Subcutaneous abdominal adipose tissue (tissue), 5 donors: ENCODE results near the gene REM2.

Experiments
- H3K27ac ChIP-seq: one replicate; pipeline ENCODE4 v1.7.0; 2013; ENCODE audit warnings: low read depth, mild to moderate bottlenecking, inconsistent platforms, low read length, moderate library complexity
- H3K27me3 ChIP-seq, 5 donors: one replicate each; pipeline ENCODE4 v1.7.0; 2013; ENCODE audit warnings: low read length in 5 of 5, inconsistent platforms in 1 of 5; ENCODE audit not compliant: control insufficient read depth in 5 of 5, insufficient read depth in 4 of 5
- H3K36me3 ChIP-seq, 5 donors: one replicate each; pipeline ENCODE4 v1.7.0; 2013; ENCODE audit warnings: low read length in 5 of 5; ENCODE audit not compliant: control insufficient read depth in 5 of 5, insufficient read depth in 5 of 5
- H3K4me1 ChIP-seq, 5 donors: one replicate each; pipeline ENCODE4 v1.7.0; 2013; ENCODE audit warnings: low read length in 5 of 5, mild to moderate bottlenecking in 3 of 5, moderate library complexity in 1 of 5; ENCODE audit not compliant: control insufficient read depth in 5 of 5, insufficient read depth in 5 of 5
- H3K4me3 ChIP-seq, 5 donors: one replicate each; pipeline ENCODE4 v1.7.0; 2013; ENCODE audit warnings: low read length in 5 of 5, low read depth in 1 of 5
- H3K9ac ChIP-seq, 5 donors: one replicate each; pipeline ENCODE4 v1.7.0; 2013; ENCODE audit warnings: low read length in 5 of 5, mild to moderate bottlenecking in 4 of 5, moderate library complexity in 3 of 5
- H3K9me3 ChIP-seq, 5 donors: one replicate each; pipeline ENCODE4 v1.7.0; 2013; ENCODE audit warnings: low read length in 5 of 5; ENCODE audit not compliant: control insufficient read depth in 5 of 5
- donor health status: healthy.
- donor health status: healthy.
- donor health status: healthy.
- donor health status: healthy.
- donor health status: healthy.

The REM2 gene

DNA sequence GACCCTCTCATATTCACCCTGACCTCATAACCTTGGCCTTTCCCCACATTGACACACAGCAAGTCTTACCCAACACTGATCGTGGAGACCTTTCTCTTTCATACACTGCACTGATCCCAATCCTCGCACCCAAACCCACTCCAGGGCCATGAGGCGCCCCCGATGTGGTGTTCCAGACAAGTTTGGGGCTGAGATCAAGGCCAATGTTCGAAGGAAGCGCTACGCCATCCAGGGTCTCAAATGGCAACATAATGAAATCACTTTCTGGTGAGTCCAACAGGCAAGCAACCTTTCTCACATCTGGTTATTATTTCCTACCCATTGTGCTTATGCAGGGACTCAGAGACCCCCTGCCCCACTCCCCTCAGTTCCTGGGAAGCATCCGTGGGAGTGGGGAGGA lies 41.3 kb upstream of the REM2 start:
- Histone ChIP-seq H3K9me3 (no peaks in the 10 kb centered on the region), H3K4me1 (peaks cover 4 to 58% (median 57%) of the 10 kb centered on the region in 5 donors), H3K4me3 (no peak overlapping the region), H3K9ac (no peak overlapping the region), H3K36me3 (peaks cover 0 to 67% (median 57%) of the 10 kb centered on the region in 5 donors), H3K27ac (no peak overlapping the region), H3K27me3 (no peaks in the 10 kb centered on the region)

DNA sequence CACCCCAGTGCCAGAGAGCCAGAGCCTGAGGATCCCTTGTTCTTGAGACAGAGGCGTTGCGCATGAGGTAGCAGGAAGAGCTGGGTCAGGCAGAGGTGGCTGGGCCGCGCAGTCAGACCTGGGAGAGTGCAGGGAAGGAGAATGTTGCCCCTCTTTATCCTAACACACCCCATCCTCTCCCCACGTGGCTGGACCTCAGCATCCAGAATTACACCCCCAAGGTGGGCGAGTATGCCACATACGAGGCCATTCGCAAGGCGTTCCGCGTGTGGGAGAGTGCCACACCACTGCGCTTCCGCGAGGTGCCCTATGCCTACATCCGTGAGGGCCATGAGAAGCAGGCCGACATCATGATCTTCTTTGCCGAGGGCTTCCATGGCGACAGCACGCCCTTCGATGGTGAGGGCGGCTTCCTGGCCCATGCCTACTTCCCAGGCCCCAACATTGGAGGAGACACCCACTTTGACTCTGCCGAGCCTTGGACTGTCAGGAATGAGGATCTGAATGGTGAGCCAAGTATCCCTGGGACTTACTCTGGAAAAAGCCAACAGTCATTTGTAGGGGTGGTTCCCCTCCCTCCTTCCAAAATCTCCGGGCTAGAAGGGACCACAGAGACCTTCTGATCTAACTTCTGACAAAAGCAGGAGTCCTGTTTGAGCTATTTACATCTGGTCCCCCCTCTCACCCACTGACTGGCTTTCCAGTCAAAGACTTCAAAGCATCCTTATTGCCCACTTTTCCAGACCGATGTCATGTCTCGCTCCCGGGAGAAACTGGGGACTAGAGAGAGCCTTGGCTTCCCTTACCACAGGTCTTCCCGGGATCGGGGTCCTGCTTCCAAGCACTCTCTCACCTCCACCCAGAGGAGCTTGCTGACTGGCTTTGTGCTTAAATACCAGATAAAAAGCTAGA lies 40.6 kb upstream of the REM2 start:
- peaks cover 0 to 71% (median 60%) of the 10 kb centered on the region in 5 donors for H3K36me3 ChIP-seq
- peaks cover 4 to 61% (median 56%) of the 10 kb centered on the region in 5 donors for H3K4me1 ChIP-seq
- H3K9ac ChIP-seq: no peak overlapping the region
- no peak overlapping the region for H3K4me3 ChIP-seq
- H3K27me3 ChIP-seq: no peaks in the 10 kb centered on the region
- H3K9me3 ChIP-seq: no peaks in the 10 kb centered on the region
- H3K27ac ChIP-seq: no peak overlapping the region

DNA sequence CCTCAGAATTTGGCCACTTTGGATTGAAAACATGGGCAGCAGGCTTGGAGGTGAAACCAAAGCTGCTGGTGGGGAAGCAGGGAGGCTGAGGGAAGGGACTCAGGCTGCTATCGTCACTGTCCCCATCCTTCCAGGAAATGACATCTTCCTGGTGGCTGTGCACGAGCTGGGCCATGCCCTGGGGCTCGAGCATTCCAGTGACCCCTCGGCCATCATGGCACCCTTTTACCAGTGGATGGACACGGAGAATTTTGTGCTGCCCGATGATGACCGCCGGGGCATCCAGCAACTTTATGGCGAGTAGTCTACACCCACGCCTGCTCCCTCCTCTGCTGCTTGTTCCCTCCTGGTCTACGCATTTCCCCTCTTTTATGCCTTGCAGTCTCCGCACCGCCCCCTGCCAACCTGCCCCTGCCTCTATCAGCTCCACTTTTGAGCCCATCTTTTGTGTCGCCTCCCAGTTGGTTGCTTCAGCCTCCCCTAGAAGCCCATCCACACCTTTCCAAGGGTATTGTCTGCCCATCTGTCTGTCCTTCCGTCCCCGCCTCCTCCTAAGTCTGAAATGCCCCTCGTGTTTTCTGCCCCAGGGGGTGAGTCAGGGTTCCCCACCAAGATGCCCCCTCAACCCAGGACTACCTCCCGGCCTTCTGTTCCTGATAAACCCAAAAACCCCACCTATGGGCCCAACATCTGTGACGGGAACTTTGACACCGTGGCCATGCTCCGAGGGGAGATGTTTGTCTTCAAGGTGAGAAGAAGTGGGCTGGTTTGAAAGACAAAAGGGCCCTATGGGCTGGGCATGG lies 39.7 kb upstream of the REM2 start:
- H3K36me3 ChIP-seq: peaks cover 0 to 71% (median 60%) of the 10 kb centered on the region in 5 donors
- H3K4me1 ChIP-seq: peaks cover 9 to 62% (median 56%) of the 10 kb centered on the region in 5 donors
- no peak overlapping the region for H3K9ac ChIP-seq
- no peak overlapping the region for H3K4me3 ChIP-seq
- H3K27me3 ChIP-seq: no peaks in the 10 kb centered on the region
- H3K27ac ChIP-seq: no peak overlapping the region
- no peaks in the 10 kb centered on the region for H3K9me3 ChIP-seq

DNA sequence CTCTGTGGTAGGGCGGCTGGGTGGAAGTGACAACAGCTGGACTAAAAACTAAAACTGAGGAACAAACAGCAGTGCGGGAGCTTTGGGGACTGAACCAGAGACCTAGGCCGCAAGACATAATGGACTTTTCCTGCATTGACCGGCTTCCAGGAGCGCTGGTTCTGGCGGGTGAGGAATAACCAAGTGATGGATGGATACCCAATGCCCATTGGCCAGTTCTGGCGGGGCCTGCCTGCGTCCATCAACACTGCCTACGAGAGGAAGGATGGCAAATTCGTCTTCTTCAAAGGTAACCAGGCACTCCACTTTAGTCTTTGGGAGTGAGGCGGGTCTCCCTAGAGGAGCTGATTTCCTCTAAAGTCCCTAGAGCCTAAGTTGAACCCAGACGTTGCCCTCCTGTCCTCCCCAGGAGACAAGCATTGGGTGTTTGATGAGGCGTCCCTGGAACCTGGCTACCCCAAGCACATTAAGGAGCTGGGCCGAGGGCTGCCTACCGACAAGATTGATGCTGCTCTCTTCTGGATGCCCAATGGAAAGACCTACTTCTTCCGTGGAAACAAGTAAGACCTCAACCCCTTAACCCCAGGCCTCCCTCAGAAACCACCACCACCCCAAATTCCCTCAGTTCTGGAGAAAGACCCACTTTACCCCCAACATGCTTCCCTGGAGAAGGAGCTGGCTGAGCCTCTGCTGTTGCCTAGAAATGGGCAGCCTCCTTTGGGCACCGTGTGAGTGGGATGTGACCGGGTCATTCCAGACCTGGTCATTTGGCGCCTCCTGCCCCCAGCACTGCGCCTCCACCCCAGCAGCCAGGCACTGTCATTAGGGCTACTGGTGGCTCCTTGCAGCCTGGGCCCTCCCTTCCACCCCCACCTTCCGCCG lies 38.6 kb upstream of the REM2 start:
- Histone ChIP-seq H3K9me3 (no peaks in the 10 kb centered on the region), H3K27me3 (no peaks in the 10 kb centered on the region), H3K36me3 (peaks cover 0 to 66% (median 60%) of the 10 kb centered on the region in 5 donors), H3K9ac (no peak overlapping the region), H3K4me1 (peaks cover 15 to 62% (median 56%) of the 10 kb centered on the region in 5 donors), H3K27ac (no peak overlapping the region), H3K4me3 (no peak overlapping the region)

DNA sequence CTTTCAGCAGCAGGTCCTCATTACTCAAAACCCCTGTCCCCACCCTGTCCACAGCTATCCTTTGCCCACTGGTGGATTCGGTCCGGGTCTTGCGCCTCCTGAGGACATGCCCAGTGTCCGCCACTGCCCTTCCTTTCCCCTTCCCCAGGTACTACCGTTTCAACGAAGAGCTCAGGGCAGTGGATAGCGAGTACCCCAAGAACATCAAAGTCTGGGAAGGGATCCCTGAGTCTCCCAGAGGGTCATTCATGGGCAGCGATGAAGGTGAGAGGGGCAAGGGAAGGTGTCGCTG lies 38.0 kb upstream of the REM2 start:
- no peak overlapping the region for H3K4me3 ChIP-seq
- peaks cover 0 to 65% (median 60%) of the 10 kb centered on the region in 5 donors for H3K36me3 ChIP-seq
- H3K27ac ChIP-seq: no peak overlapping the region
- no peaks in the 10 kb centered on the region for H3K9me3 ChIP-seq
- H3K9ac ChIP-seq: no peak overlapping the region
- H3K4me1 ChIP-seq: peaks cover 15 to 62% (median 59%) of the 10 kb centered on the region in 5 donors
- no peaks in the 10 kb centered on the region for H3K27me3 ChIP-seq

DNA sequence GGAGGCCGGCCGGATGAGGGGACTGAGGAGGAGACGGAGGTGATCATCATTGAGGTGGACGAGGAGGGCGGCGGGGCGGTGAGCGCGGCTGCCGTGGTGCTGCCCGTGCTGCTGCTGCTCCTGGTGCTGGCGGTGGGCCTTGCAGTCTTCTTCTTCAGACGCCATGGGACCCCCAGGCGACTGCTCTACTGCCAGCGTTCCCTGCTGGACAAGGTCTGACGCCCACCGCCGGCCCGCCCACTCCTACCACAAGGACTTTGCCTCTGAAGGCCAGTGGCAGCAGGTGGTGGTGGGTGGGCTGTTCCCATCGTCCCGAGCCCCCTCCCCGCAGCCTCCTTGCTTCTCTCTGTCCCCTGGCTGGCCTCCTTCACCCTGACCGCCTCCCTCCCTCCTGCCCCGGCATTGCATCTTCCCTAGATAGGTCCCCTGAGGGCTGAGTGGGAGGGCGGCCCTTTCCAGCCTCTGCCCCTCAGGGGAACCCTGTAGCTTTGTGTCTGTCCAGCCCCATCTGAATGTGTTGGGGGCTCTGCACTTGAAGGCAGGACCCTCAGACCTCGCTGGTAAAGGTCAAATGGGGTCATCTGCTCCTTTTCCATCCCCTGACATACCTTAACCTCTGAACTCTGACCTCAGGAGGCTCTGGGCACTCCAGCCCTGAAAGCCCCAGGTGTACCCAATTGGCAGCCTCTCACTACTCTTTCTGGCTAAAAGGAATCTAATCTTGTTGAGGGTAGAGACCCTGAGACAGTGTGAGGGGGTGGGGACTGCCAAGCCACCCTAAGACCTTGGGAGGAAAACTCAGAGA lies 37.0 kb upstream of the REM2 start:
- peak overlapping the region; percentile 57 for H3K27ac ChIP-seq
- peaks cover 16 to 66% (median 63%) of the 10 kb centered on the region in 5 donors for H3K4me1 ChIP-seq
- H3K4me3 ChIP-seq: no peak overlapping the region
- no peaks in the 10 kb centered on the region for H3K27me3 ChIP-seq
- H3K9ac ChIP-seq: peak overlapping the region in 2 of 5 donors; percentile 2 to 38
- H3K9me3 ChIP-seq: no peaks in the 10 kb centered on the region
- H3K36me3 ChIP-seq: peaks cover 0 to 60% (median 58%) of the 10 kb centered on the region in 5 donors

DNA sequence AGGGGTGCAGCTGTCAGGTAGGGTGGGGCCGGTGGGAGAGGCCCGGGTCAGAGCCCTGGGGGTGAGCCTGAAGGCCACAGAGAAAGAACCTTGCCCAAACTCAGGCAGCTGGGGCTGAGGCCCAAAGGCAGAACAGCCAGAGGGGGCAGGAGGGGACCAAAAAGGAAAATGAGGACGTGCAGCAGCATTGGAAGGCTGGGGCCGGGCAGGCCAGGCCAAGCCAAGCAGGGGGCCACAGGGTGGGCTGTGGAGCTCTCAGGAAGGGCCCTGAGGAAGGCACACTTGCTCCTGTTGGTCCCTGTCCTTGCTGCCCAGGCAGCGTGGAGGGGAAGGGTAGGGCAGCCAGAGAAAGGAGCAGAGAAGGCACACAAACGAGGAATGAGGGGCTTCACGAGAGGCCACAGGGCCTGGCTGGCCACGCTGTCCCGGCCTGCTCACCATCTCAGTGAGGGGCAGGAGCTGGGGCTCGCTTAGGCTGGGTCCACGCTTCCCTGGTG lies 36.2 kb upstream of the REM2 start:
- Histone ChIP-seq H3K36me3 (peaks cover 0 to 53% (median 50%) of the 10 kb centered on the region in 5 donors), H3K4me1 (peaks cover 22 to 68% (median 64%) of the 10 kb centered on the region in 5 donors)

DNA sequence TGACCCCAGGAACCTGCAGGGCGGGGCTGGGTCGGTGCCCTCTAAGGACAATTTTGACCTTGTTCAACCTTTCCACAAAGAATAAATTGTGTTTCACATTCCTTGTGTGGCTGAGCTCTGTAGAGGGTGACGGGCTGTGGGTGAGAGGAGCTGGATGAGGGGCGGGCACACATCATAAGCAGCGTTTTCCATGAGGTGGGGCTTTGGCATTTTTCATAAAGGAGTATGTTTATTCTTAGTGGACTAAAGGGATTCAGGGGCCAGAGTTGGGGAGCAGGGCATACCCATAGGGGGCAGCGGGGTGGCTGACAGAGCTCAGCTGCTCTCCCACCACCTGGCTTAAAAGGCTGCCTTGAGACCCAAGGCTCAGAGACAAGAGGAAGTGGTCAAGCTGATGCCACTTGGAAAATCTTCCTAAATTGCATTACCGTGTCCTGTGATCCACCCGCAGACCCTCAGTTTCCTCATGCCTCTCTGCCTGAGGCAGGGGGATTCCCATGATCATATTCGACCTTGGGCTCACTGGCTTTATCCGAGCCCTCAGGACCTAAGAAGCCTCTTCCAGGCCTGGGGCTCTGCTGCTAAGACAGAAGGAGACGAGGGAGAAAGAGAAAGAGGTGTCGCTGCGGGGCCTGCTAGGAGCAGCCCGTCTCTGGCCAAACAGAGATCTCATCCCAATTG lies 35.2 kb upstream of the REM2 start:
- Histone ChIP-seq H3K4me1 (peaks cover 22 to 68% (median 67%) of the 10 kb centered on the region in 5 donors), H3K27me3 (no peaks in the 10 kb centered on the region), H3K4me3 (peak overlapping the region in 3 of 5 donors; percentile 12 to 21 (median 13)), H3K27ac (peak overlapping the region; percentile 88), H3K9ac (peak overlapping the region in 4 of 5 donors; percentile 38 to 58 (median 46)), H3K36me3 (peaks cover 0 to 43% (median 40%) of the 10 kb centered on the region in 5 donors), H3K9me3 (no peaks in the 10 kb centered on the region)

More for the DNA sequence above, 36.2 kb upstream of the REM2 start:
- no peak overlapping the region for H3K4me3 ChIP-seq
- H3K9me3 ChIP-seq: no peaks in the 10 kb centered on the region
- H3K27ac ChIP-seq: peak overlapping the region; percentile 57
- H3K27me3 ChIP-seq: no peaks in the 10 kb centered on the region
- peak overlapping the region in 1 of 5 donors; percentile 2 for H3K9ac ChIP-seq
